Measurements from ENCODE around the gene DOCK2. TPM values are rescaled to one million over a fixed set of nuclear protein-coding genes. Genes with fewer than 3 reads are reported as not detected.

Gene DOCK2
- polyA plus RNA-seq, 1 donor (not counting 4 experiments of a cell fraction or from before 2014, with no cell fraction given), result 0.21 TPM

GRCh38 chr5:169757016-169757415 is 119.9 kb downstream of the DOCK2 start:
- H3K36me3 ChIP-seq (ENCODE audit: control insufficient read depth in 2 of 2, extremely low read depth in 1 of 2, insufficient read depth in 2 of 2, low read length in 2 of 2), result no peaks in the 10 kb centered on the region
- H3K27ac ChIP-seq (ENCODE audit: control insufficient read depth, insufficient read depth, low read length), result no peak overlapping the region
- no peak overlapping the region for H3K4me3 ChIP-seq (ENCODE audit: control insufficient read depth in 2 of 3, extremely low read depth in 1 of 3, insufficient read depth in 2 of 3, low read depth in 1 of 3, low read length in 3 of 3)
- H2AFZ ChIP-seq (ENCODE audit: control insufficient read depth, low read length), result no peak overlapping the region
- H3K9me1 ChIP-seq (ENCODE audit: control insufficient read depth, extremely low read depth, insufficient read depth, low read length), result no peaks in the 10 kb centered on the region
- no peak overlapping the region for H3K4me2 ChIP-seq (ENCODE audit: control insufficient read depth, extremely low read depth, insufficient read depth, low read depth, low read length)
- H4K20me1 ChIP-seq (ENCODE audit: control insufficient read depth, extremely low read depth, insufficient read depth, low read length), result no peaks in the 10 kb centered on the region
- no peak overlapping the region for H3K9ac ChIP-seq (ENCODE audit: control insufficient read depth, extremely low read depth, insufficient read depth, low read length)
- no peaks in the 10 kb centered on the region for H3K79me2 ChIP-seq (ENCODE audit: control insufficient read depth, insufficient read depth, low read length)
- dilution Hi-C loops (cut with MboI; ENCODE audit: extremely low pct_ligation_motif_present, low sequenced_read_pairs), result no loop called here
- H3K4me1 ChIP-seq (ENCODE audit: control insufficient read depth, extremely low read depth, insufficient read depth, low read length), result no peaks in the 10 kb centered on the region
- DNase-seq (ENCODE audit: low read depth, low spot score), result no peak
- no peak for FAIRE-seq
- no peaks in the 10 kb centered on the region for H3K27me3 ChIP-seq (ENCODE audit: control insufficient read depth, extremely low read depth, insufficient read depth, low read length)
- H3K9me3 ChIP-seq (ENCODE audit: control insufficient read depth, low read depth, low read length), result no peaks in the 10 kb centered on the region
- TF ChIP-seq, protein P1, sequence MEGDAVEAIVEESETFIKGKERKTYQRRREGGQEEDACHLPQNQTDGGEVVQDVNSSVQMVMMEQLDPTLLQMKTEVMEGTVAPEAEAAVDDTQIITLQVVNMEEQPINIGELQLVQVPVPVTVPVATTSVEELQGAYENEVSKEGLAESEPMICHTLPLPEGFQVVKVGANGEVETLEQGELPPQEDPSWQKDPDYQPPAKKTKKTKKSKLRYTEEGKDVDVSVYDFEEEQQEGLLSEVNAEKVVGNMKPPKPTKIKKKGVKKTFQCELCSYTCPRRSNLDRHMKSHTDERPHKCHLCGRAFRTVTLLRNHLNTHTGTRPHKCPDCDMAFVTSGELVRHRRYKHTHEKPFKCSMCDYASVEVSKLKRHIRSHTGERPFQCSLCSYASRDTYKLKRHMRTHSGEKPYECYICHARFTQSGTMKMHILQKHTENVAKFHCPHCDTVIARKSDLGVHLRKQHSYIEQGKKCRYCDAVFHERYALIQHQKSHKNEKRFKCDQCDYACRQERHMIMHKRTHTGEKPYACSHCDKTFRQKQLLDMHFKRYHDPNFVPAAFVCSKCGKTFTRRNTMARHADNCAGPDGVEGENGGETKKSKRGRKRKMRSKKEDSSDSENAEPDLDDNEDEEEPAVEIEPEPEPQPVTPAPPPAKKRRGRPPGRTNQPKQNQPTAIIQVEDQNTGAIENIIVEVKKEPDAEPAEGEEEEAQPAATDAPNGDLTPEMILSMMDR (optimal IDR thresholded peaks at IDR 0.05 in 1 of 3, IDR thresholded peaks at IDR 0.05 in 1 of 3, conservative IDR thresholded peaks at IDR 0.05 in 1 of 3; ENCODE audit: extremely low read depth in 1 of 3, insufficient read depth in 2 of 3, low read length in 3 of 3), result no peak
- TF ChIP-seq EZH2 (IDR thresholded peaks at IDR 0.05; ENCODE audit: low read length), result no peak

- no peak for DNase-seq (ENCODE audit: low read depth, low spot score)
- Histone ChIP-seq H3K4me1 (ENCODE audit: control insufficient read depth, extremely low read depth, insufficient read depth, low read length) (peaks cover 9% of the 10 kb centered on the region), H3K4me3 (ENCODE audit: control insufficient read depth in 2 of 3, extremely low read depth in 1 of 3, insufficient read depth in 2 of 3, low read depth in 1 of 3, low read length in 3 of 3) (no peak overlapping the region), H3K9me1 (ENCODE audit: control insufficient read depth, extremely low read depth, insufficient read depth, low read length) (no peaks in the 10 kb centered on the region), H3K4me2 (ENCODE audit: control insufficient read depth, extremely low read depth, insufficient read depth, low read depth, low read length) (no peak overlapping the region), H3K79me2 (ENCODE audit: control insufficient read depth, insufficient read depth, low read length) (no peaks in the 10 kb centered on the region), H4K20me1 (ENCODE audit: control insufficient read depth, extremely low read depth, insufficient read depth, low read length) (no peaks in the 10 kb centered on the region), H3K9me3 (ENCODE audit: control insufficient read depth, low read depth, low read length) (no peaks in the 10 kb centered on the region), H3K9ac (ENCODE audit: control insufficient read depth, extremely low read depth, insufficient read depth, low read length) (no peak overlapping the region), H3K36me3 (ENCODE audit: control insufficient read depth in 2 of 2, extremely low read depth in 1 of 2, insufficient read depth in 2 of 2, low read length in 2 of 2) (no peaks in the 10 kb centered on the region), H2AFZ (ENCODE audit: control insufficient read depth, low read length) (no peak overlapping the region), H3K27me3 (ENCODE audit: control insufficient read depth, extremely low read depth, insufficient read depth, low read length) (no peaks in the 10 kb centered on the region), H3K27ac (ENCODE audit: control insufficient read depth, insufficient read depth, low read length) (no peak overlapping the region)
- dilution Hi-C loops (cut with MboI; ENCODE audit: extremely low pct_ligation_motif_present, low sequenced_read_pairs), result no loop called here
- TF ChIP-seq, protein P1 (optimal IDR thresholded peaks at IDR 0.05 in 1 of 3, IDR thresholded peaks at IDR 0.05 in 1 of 3, conservative IDR thresholded peaks at IDR 0.05 in 1 of 3; ENCODE audit: extremely low read depth in 1 of 3, insufficient read depth in 2 of 3, low read length in 3 of 3), result no peak
- no peak for TF ChIP-seq EZH2 (IDR thresholded peaks at IDR 0.05; ENCODE audit: low read length)
- no peak for FAIRE-seq
Measured at GRCh38 chr5:169758886-169759285, 121.8 kb downstream of the DOCK2 start.

All from keratinocyte (primary cell).